GM19397 (cell line): ENCODE measurements around the gene FAM200C.

Experiments
- ATAC-seq: cut with Tn5 transposase; IDR thresholded peaks from one replicate; pipeline ENCODE4 v1.9.1; 2021; ENCODE audit warnings: mild to moderate bottlenecking, moderate library complexity; ENCODE audit not compliant: unreplicated experiment

The FAM200C gene

DNA sequence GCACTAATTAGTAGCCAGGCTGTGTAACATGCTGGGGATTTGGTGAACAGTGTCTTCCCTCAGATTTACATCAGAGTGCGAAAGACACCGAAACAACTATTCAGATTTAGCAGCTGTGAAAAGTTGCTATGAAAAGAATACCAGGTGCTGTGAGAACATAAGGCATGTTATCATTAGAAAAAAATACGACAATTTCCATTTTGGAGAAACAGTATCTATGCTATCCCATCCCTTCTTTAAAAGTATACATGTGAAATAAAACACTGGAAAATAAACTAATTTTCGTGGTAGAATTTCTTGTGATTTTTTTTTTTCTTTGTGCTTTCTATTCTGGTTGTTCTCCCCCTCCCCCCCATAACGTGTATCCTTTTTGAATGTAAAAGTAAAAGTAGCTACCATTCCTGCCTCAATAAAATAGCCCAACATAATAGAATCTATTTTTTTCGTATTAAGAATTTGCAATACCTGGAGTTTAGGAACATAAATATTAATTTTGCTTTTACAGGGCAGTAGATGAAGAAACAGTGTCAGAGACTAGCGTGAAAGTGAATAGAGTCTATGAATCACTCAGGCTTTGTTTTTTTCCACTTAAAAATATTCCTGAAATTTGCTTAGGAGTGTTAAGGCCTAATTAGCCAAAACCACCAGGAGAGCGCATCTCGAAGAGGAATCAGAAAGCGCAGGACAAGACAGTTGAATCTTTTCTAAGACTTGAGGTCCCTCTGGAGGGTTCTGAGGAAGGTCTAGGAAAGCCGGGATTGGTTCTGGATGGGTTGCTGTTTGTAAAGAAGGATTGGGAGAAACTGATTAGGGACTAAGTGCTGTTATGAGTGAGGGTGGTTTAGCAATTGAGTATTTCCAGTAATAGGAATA, 19.8 kb upstream of the FAM200C start:
- ATAC-seq, result no peak

- ATAC-seq, result peak; percentile 61
These were observed 19.0 kb upstream of the FAM200C start, which contains the start of gene SLU7 for GRCh38 chr5:160418561-160419457. Gene SLU7, minus strand, starts transcription at chr5:160419081. Its CDS starts 3,787 bp downstream, at chr5:160415294.

GRCh38 chr5:160398806-160399205, 1.0 kb downstream of the FAM200C start:
- no peak for ATAC-seq

GRCh38 chr5:160397492-160397891, 2.4 kb downstream of the FAM200C start:
- ATAC-seq, result no peak

DNA sequence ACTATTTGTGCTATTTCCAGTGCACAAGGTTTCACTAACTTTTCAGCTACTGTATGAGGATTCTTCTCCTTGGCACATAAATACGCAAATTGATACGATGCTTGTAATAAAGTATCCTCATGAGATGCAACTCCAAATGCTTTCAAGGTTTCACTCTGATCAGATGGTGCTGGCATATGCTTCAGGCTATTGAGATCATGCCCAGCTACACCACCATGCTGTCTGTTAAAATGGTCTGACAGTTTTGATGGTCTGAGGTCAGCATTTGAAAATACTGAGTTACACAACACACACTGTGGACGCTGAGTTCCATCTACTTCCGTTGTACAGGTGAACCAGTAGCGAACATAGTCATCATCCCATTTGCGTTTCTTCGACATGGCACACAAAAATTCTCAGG, 4.7 kb downstream of the FAM200C start:
- no peak for ATAC-seq

GRCh38 chr5:160390787-160391696, 8.8 kb downstream of the FAM200C start:
- ATAC-seq, result no peak

- no peak for ATAC-seq
These were observed 12.4 kb downstream of the FAM200C start for GRCh38 chr5:160387445-160387844.

GRCh38 chr5:160385496-160385895, 14.4 kb downstream of the FAM200C start:
- ATAC-seq, result no peak

DNA sequence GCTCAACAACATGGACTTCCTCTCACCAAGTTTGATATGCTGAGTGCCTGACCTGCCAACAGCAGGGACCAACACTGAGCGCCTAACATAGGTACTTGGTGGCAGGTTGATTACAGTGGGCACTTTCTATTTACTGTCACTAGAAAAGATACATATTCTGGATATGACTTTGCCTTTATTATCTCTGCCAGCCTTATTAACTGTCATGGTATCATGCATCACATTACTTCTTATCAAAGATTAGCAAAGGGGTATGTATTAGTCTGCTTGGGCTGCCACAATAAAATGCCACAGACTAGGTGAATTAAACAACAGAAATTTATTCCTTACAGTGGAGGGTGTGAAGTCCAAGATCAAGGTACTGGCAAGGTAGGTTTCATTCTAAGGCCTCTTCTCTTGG, 15.2 kb downstream of the FAM200C start:
- no peak for ATAC-seq

DNA sequence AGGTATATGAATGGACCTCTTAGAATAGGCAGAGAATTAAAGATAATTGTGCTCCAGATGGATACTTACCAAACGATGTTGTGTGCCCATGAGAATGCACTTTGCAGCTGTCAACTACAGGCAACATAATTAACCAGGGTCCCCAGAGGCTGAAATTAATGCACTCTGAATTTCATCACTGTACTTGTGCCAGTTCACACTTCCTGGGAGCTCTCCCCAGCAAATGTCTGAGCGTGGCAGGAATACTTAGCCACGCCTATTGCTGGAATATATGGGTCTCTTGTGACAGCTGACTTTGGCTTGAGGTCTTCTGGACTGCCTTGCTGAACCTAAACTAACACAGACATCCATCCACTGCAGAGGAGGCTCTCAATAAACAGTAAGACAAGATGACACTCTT, 17.5 kb downstream of the FAM200C start:
- ATAC-seq, result no peak

DNA sequence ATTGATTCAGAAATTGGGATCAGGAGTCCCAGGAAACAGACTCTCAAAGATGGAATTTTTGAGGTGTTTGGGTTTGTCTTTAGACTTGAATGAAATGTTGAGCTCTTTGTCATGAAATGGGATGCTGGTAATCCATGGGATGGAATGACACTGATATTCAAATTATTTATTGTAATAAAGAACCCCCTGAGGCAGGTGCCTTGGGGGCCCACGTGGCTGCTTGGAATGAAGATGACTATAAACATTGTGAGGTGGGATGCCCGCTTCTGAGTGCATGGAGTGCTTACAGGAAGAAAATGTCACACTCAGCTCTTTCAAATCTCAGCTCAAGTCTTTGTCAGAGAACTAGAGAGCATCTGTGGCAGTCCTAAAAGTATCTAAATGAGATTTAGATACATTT, 19.8 kb downstream of the FAM200C start:
- no peak for ATAC-seq

DNA sequence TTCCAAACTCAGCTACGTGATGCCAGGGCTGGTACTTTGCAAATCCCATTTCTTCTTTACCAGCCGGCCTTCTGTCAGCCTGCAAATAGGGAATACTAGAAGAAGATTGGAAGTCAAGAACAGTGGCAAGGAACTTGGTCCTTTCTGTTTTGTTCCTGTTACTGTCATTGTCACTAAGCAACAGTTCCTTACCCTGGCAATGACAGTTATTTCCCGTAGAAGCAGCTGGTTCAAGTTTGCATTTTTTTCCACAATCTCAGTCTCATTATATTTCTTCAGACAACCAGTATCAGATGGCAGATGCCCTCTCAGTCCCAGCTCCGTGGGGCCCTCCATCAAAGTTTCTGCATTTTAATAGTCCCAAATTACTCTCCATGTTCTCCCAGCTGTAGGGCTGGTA, 20.3 kb downstream of the FAM200C start:
- ATAC-seq, result no peak

- no peak for ATAC-seq
These were observed 21.5 kb downstream of the FAM200C start for GRCh38 chr5:160378330-160378729.

- ATAC-seq, result no peak
These were observed 22.2 kb downstream of the FAM200C start for GRCh38 chr5:160377651-160378050.

DNA sequence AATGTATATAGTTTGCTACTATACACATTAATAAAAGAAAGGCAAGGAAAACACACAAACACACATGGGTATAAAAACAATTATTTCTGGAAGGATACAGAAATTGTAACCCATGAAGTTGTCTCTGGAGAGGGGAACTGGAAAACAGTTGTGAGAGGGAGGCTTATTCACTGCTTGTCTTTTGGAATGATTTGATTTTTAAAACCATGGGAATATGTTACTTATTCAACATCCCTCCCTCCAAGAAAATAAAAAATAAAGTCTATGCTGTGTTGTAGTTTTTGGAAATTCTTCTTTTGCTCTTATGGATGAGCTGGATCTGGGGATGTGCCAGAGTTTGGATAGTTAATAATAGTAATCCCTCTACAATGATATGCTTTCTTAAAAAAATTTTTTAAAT, 23.4 kb downstream of the FAM200C start:
- ATAC-seq, result no peak

DNA sequence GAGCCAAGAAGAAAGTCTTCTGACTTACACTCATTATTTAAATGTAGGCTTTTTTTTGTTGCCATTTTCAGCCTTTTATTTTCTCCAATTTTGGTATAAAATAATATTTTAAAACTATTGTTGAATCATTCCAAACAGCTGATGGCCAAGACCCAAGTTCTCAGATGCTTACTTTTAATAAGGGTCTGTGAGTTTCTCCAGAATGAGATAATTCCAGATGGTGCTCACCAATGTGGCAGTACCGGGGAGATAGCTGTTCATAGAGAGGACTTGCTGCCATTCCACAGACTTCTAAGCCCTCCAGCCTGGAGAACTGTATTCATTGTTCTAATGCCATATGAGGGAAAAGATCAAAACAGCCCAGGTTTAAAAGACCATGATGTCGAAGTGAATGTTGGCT, 24.2 kb downstream of the FAM200C start:
- ATAC-seq, result no peak

- ATAC-seq, result no peak
These were observed 24.7 kb downstream of the FAM200C start for GRCh38 chr5:160375166-160375565.

GRCh38 chr5:160371294-160371693, 28.6 kb downstream of the FAM200C start:
- no peak for ATAC-seq

DNA sequence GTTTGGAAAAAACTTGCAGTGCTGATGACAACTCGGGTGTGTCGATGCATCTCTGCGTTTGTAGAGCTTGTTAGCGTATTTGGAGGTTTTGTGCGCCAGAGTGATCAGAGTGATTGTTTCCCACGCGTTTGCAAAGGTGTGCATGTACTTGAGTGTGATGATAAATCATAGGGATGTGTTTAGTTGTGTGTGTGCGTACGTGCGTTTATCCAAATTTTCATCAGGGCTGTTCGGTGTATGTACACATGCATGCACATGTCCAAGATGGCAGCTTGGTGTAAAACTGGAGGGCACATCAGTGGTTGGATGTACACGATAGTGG, 29.2 kb downstream of the FAM200C start:
- ATAC-seq, result no peak

GRCh38 chr5:160369990-160370712, 29.7 kb downstream of the FAM200C start, which contains the start of gene C1QTNF2:
Gene C1QTNF2, minus strand, starts transcription at chr5:160370626. Its CDS starts 15,615 bp downstream, at chr5:160355011.
- no peak for ATAC-seq
